ENCODE results near the gene NIM1K.
"Not testable (repeated sequence)": the region's sequence is repeated elsewhere in the genome, so short reads cannot be mapped to it uniquely, and the experiment has no call there.

NIM1K gene

GRCh38 chr5:43190755-43191603 is 1.0 kb upstream of the NIM1K start:
- no peak for DNase-seq (ENCODE audit: low read depth, low spot score)

- DNase-seq (ENCODE audit: low read depth, low spot score), result no peak
Measured at GRCh38 chr5:43192558-43193180, 644 bp downstream of the NIM1K start.

- DNase-seq (ENCODE audit: low read depth, low spot score), result peak; percentile 51
Measured at GRCh38 chr5:43193181-43193893, 1.3 kb downstream of the NIM1K start.

- no peak for DNase-seq (ENCODE audit: low read depth, low spot score)
Measured at GRCh38 chr5:43193894-43194265, 1.9 kb downstream of the NIM1K start.

- no peak for DNase-seq (ENCODE audit: low read depth, low spot score)
Measured at GRCh38 chr5:43195670-43196265, 3.7 kb downstream of the NIM1K start.

- no peak for DNase-seq (ENCODE audit: low read depth, low spot score)
Measured at GRCh38 chr5:43197535-43197934, 5.5 kb downstream of the NIM1K start.

- not testable (repeated sequence) for DNase-seq (ENCODE audit: low read depth, low spot score)
Measured at GRCh38 chr5:43201442-43201841, 9.4 kb downstream of the NIM1K start.

- DNase-seq (ENCODE audit: low read depth, low spot score), result no peak
Measured at GRCh38 chr5:43202380-43202779, 10.4 kb downstream of the NIM1K start.

GRCh38 chr5:43203373-43203772 is 11.3 kb downstream of the NIM1K start:
- no peak for DNase-seq (ENCODE audit: low read depth, low spot score)

- no peak for DNase-seq (ENCODE audit: low read depth, low spot score)
Measured at GRCh38 chr5:43204958-43205357, 12.9 kb downstream of the NIM1K start.

- no peak for DNase-seq (ENCODE audit: low read depth, low spot score)
Measured at GRCh38 chr5:43207601-43208000, 15.6 kb downstream of the NIM1K start.

- no peak for DNase-seq (ENCODE audit: low read depth, low spot score)
Measured at GRCh38 chr5:43208658-43209057, 16.6 kb downstream of the NIM1K start.

GRCh38 chr5:43209060-43209459 is 17.0 kb downstream of the NIM1K start:
- DNase-seq (ENCODE audit: low read depth, low spot score), result no peak

- DNase-seq (ENCODE audit: low read depth, low spot score), result no peak
Measured at GRCh38 chr5:43209833-43210232, 17.8 kb downstream of the NIM1K start.

- DNase-seq (ENCODE audit: low read depth, low spot score), result no peak
Measured at GRCh38 chr5:43210570-43210969, 18.5 kb downstream of the NIM1K start.

GRCh38 chr5:43213951-43214350 is 21.9 kb downstream of the NIM1K start:
- DNase-seq (ENCODE audit: low read depth, low spot score), result no peak

GRCh38 chr5:43215073-43215631 is 23.1 kb downstream of the NIM1K start:
- DNase-seq (ENCODE audit: low read depth, low spot score), result no peak

GRCh38 chr5:43216941-43217340 is 24.9 kb downstream of the NIM1K start:
- DNase-seq (ENCODE audit: low read depth, low spot score), result no peak

GRCh38 chr5:43219120-43219519 is 27.1 kb downstream of the NIM1K start:
- no peak for DNase-seq (ENCODE audit: low read depth, low spot score)

GRCh38 chr5:43221502-43221901 is 29.5 kb downstream of the NIM1K start:
- DNase-seq (ENCODE audit: low read depth, low spot score), result no peak

- DNase-seq (ENCODE audit: low read depth, low spot score), result no peak
Measured at GRCh38 chr5:43225649-43226245, 33.7 kb downstream of the NIM1K start.
